WI38 (cell line): ENCODE data around the gene ARHGAP45.

Source experiments
- H3K4me3 ChIP-seq: 2 replicates; pipeline ENCODE4 v1.5.1; 2011; ENCODE audit warnings: low read depth, mild to moderate bottlenecking, control low read depth, low read length
- CTCF ChIP-seq: IDR thresholded peaks from 2 replicates; pipeline ENCODE4 v1.5.1; 2012; ENCODE audit warnings: low read depth, mild to moderate bottlenecking, control low read depth, low read length

The ARHGAP45 gene

GRCh38 chr19:1070931-1071791 is 4.2 kb downstream of the ARHGAP45 start:
- TF ChIP-seq CTCF: no peak

GRCh38 chr19:1072371-1073015 is 5.5 kb downstream of the ARHGAP45 start:
- TF ChIP-seq CTCF: no peak
- no peak overlapping the region for H3K4me3 ChIP-seq

More at GRCh38 chr19:1070931-1071791, 4.2 kb downstream of the ARHGAP45 start:
- H3K4me3 ChIP-seq: no peak overlapping the region

- no peak overlapping the region for H3K4me3 ChIP-seq
- TF ChIP-seq CTCF: no peak
Measured at GRCh38 chr19:1073063-1073955, 6.3 kb downstream of the ARHGAP45 start.

GRCh38 chr19:1073956-1074517 is 7.1 kb downstream of the ARHGAP45 start:
- TF ChIP-seq CTCF: no peak

GRCh38 chr19:1074544-1075283 is 7.7 kb downstream of the ARHGAP45 start:
- no peak overlapping the region for H3K4me3 ChIP-seq

More at GRCh38 chr19:1073956-1074517, 7.1 kb downstream of the ARHGAP45 start:
- H3K4me3 ChIP-seq: no peak overlapping the region

More at GRCh38 chr19:1074544-1075283, 7.7 kb downstream of the ARHGAP45 start:
- no peak for TF ChIP-seq CTCF
